ENCODE measurements around the gene PRR22. TPM values are rescaled to one million over a fixed set of nuclear protein-coding genes. Genes with fewer than 3 reads are reported as not detected.

Gene PRR22
- total RNA-seq, 2 experiments from 2014 or later, result 6.1 to 10.5 TPM

- Histone ChIP-seq H3K4me3 (ENCODE audit: low read depth, low read length, poor library complexity, severe bottlenecking) (no peak overlapping the region), H3K9me2 (ENCODE audit: insufficient read depth, low read length) (no peaks in the 10 kb centered on the region), H3K4me1 (ENCODE audit: insufficient read depth, low read length, poor library complexity, severe bottlenecking) (no peaks in the 10 kb centered on the region), H3K4me2 (ENCODE audit: low read length) (no peak overlapping the region), H3K79me2 (ENCODE audit: insufficient read depth, low read depth, low read length) (no peaks in the 10 kb centered on the region), H3K27ac (ENCODE audit: low read depth, low read length, poor library complexity, severe bottlenecking) (no peak overlapping the region), H2AFZ (ENCODE audit: low read length) (no peak overlapping the region), H3K36me3 (ENCODE audit: insufficient read depth, low read length) (no peaks in the 10 kb centered on the region), H3K9me3 (ENCODE audit: low read length) (no peaks in the 10 kb centered on the region), H4K20me1 (ENCODE audit: insufficient read depth, low read length) (no peaks in the 10 kb centered on the region)
- intact Hi-C loops (cut with micrococcal nuclease; ENCODE audit: unreplicated experiment), result loop anchor here (10.0 kb wide), 1 partner anchor 173 kb away; the partner anchor contains the start of genes SAFB and SAFB2
- BruUV-seq (replicated peaks), result no TSS peak
- POLR2A ChIA-PET, result no interaction called here
- no peak for DNase-seq (ENCODE audit: low spot score)
- TF ChIP-seq EZH2phosphoT487 (IDR thresholded peaks at IDR 0.05; ENCODE audit: borderline replicate concordance, low read depth, low read length) (no peak), CTCF (conservative IDR thresholded peaks at IDR 0.05; ENCODE audit: low read length) (no peak)
- CTCF ChIA-PET (ENCODE audit: unreplicated experiment), result no interaction called here
Measured at GRCh38 chr19:5798244-5798643, 13.7 kb upstream of the PRR22 start.

GRCh38 chr19:5795382-5795919, 10.9 kb upstream of the PRR22 start:
- no peak overlapping the region for H2AFZ ChIP-seq (ENCODE audit: low read length)
- no peaks in the 10 kb centered on the region for H3K79me2 ChIP-seq (ENCODE audit: insufficient read depth, low read depth, low read length)
- no peaks in the 10 kb centered on the region for H3K9me2 ChIP-seq (ENCODE audit: insufficient read depth, low read length)
- H3K27ac ChIP-seq (ENCODE audit: low read depth, low read length, poor library complexity, severe bottlenecking), result no peak overlapping the region
- no peak overlapping the region for H3K4me2 ChIP-seq (ENCODE audit: low read length)
- peaks cover 3% of the 10 kb centered on the region for H3K4me1 ChIP-seq (ENCODE audit: insufficient read depth, low read length, poor library complexity, severe bottlenecking)
- no peaks in the 10 kb centered on the region for H3K9me3 ChIP-seq (ENCODE audit: low read length)
- H4K20me1 ChIP-seq (ENCODE audit: insufficient read depth, low read length), result no peaks in the 10 kb centered on the region
- BruUV-seq (replicated peaks), result no TSS peak
- POLR2A ChIA-PET, result no interaction called here
- H3K4me3 ChIP-seq (ENCODE audit: low read depth, low read length, poor library complexity, severe bottlenecking), result no peak overlapping the region
- CTCF ChIA-PET (ENCODE audit: unreplicated experiment), result no interaction called here
- DNase-seq (ENCODE audit: low spot score), result no peak
- TF ChIP-seq CTCF (conservative IDR thresholded peaks at IDR 0.05; ENCODE audit: low read length), result no peak
- TF ChIP-seq EZH2phosphoT487 (IDR thresholded peaks at IDR 0.05; ENCODE audit: borderline replicate concordance, low read depth, low read length), result no peak
- intact Hi-C loops (cut with micrococcal nuclease; ENCODE audit: unreplicated experiment), result loop anchor here (10.0 kb wide), 1 partner anchor 171 kb away; the partner anchor contains the start of genes SAFB and SAFB2
- no peaks in the 10 kb centered on the region for H3K36me3 ChIP-seq (ENCODE audit: insufficient read depth, low read length)

GRCh38 chr19:5793188-5793587, 8.6 kb upstream of the PRR22 start:
- Histone ChIP-seq H3K4me1 (ENCODE audit: insufficient read depth, low read length, poor library complexity, severe bottlenecking) (peaks cover 9% of the 10 kb centered on the region), H3K9me2 (ENCODE audit: insufficient read depth, low read length) (no peaks in the 10 kb centered on the region), H3K4me3 (ENCODE audit: low read depth, low read length, poor library complexity, severe bottlenecking) (no peak overlapping the region), H3K79me2 (ENCODE audit: insufficient read depth, low read depth, low read length) (peaks cover 7% of the 10 kb centered on the region; the same call in 1 of the 2 replicates), H3K36me3 (ENCODE audit: insufficient read depth, low read length) (peaks cover 22% of the 10 kb centered on the region), H3K27ac (ENCODE audit: low read depth, low read length, poor library complexity, severe bottlenecking) (no peak overlapping the region), H2AFZ (ENCODE audit: low read length) (no peak overlapping the region), H3K9me3 (ENCODE audit: low read length) (no peaks in the 10 kb centered on the region), H3K4me2 (ENCODE audit: low read length) (no peak overlapping the region), H4K20me1 (ENCODE audit: insufficient read depth, low read length) (no peaks in the 10 kb centered on the region)
- ChIA-PET POLR2A (no interaction called here), CTCF (ENCODE audit: unreplicated experiment) (no interaction called here)
- BruUV-seq (replicated peaks), result no TSS peak
- DNase-seq (ENCODE audit: low spot score), result no peak
- TF ChIP-seq CTCF (conservative IDR thresholded peaks at IDR 0.05; ENCODE audit: low read length), result no peak
- no peak for TF ChIP-seq EZH2phosphoT487 (IDR thresholded peaks at IDR 0.05; ENCODE audit: borderline replicate concordance, low read depth, low read length)
- intact Hi-C loops (cut with micrococcal nuclease; ENCODE audit: unreplicated experiment), result loop anchor here (10.0 kb wide), 1 partner anchor 168 kb away; the partner anchor contains the start of genes SAFB and SAFB2
